ENCODE data around the gene VASN. TPM values are rescaled to one million over a fixed set of nuclear protein-coding genes. Genes with fewer than 3 reads are reported as not detected.

Gene VASN
- total and polyA plus RNA-seq, 10 of the 15 experiments (the other 5 are each of a cell fraction or from before 2014, with no cell fraction given), result 0.02 to 0.19 (median 0.14) TPM; not detected in 6

DNA sequence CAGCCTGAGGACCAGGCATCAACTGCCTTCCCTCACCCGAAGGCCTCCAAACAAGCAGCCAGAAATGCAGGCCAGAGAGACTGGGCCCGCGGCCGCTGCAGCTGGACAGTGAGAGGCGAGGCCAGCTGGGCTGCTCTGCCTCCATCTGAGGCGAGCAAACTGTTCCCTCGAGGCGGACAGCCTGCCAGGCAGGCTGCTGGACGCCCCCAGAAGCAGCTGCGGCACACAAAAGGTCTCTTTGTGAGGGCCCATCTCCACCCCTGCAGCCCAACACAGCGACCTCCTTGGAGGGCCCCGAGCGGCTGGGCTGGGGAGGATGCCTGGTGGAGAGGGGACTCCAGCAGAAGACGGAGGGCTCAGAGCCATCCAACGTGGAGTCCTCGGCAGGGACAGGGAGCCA lies 40.0 kb downstream of the VASN start:
- peaks cover 38% of the 10 kb centered on the region for H3K79me2 ChIP-seq (ENCODE audit: control insufficient read depth, insufficient read depth, low read length)
- H3K4me1 ChIP-seq (ENCODE audit: control insufficient read depth, insufficient read depth, low read length), result peaks cover 17% of the 10 kb centered on the region
- SMC1A ChIA-PET (ENCODE audit: uncharacterized antibody, unreplicated experiment), result interaction anchor here (0.6 to 1.4 kb wide), 3 partner anchors 9 to 210 kb away, joined by 3 to 4 read pairs (median 3); no protein-coding TSS in a partner anchor
- RAD21 ChIA-PET (ENCODE audit: unreplicated experiment), result interaction anchor here (0.9 kb wide), 1 partner anchor 9 kb away, joined by 3 read pairs; no protein-coding TSS in a partner anchor
- peaks cover 5% of the 10 kb centered on the region for H4K20me1 ChIP-seq (ENCODE audit: control insufficient read depth, insufficient read depth)
- POLR2A ChIA-PET, result no interaction called here
- WGBS (ENCODE audit: insufficient coverage, insufficient replicate concordance, low lambda C conversion rate, missing lambda C conversion rate), result 97% methylated on average over 16 of the region's 16 CpGs
- peaks cover 23 to 27% of the 10 kb centered on the region in 2 experiments for H3K36me3 ChIP-seq (ENCODE audit: control insufficient read depth in 2 of 2, insufficient read depth in 2 of 2, low read length in 1 of 2)
- no peak for DNase-seq (ENCODE audit: low read depth, low spot score)
- intact Hi-C loops (cut with micrococcal nuclease; ENCODE audit: unreplicated experiment), result no loop called here
- FAIRE-seq, result no peak
- H3K27me3 ChIP-seq (replicated peaks in 1 of 2; ENCODE audit: control insufficient read depth in 2 of 2, insufficient read depth in 2 of 2, low read length in 1 of 2), result no peaks in the 10 kb centered on the region
- no peak overlapping the region for H2AFZ ChIP-seq (ENCODE audit: control insufficient read depth, low read depth, low read length)
- H3K4me3 ChIP-seq, result no peak overlapping the region
- no peaks in the 10 kb centered on the region for H3K9me3 ChIP-seq (replicated peaks; ENCODE audit: control insufficient read depth, insufficient read depth, low read length)
- in situ Hi-C loops (cut with MboI), result no loop called here
- CTCF ChIA-PET, result interaction anchor here (0.6 to 2.6 kb wide), 3 partner anchors 8 to 17 kb away, joined by 3 to 12 read pairs (median 3); no protein-coding TSS in a partner anchor
- TF ChIP-seq MYC (IDR thresholded peaks at IDR 0.05; ENCODE audit: insufficient read depth, insufficient read length, insufficient replicate concordance, low read length, severe bottlenecking) (no peak), HCFC1 (IDR thresholded peaks at IDR 0.05; ENCODE audit: low read length) (no peak), SMARCA5 (IDR thresholded peaks at IDR 0.05) (no peak), SPI1 (IDR thresholded peaks at IDR 0.05; ENCODE audit: borderline replicate concordance, insufficient read depth, low read depth, low read length) (no peak), KAT2A (conservative IDR thresholded peaks at IDR 0.05; ENCODE audit: control insufficient read depth, low read depth, low read length) (no peak), JUNB (IDR thresholded peaks at IDR 0.05) (no peak), EGR1 (IDR thresholded peaks at IDR 0.05; ENCODE audit: borderline replicate concordance in 1 of 2, low read depth in 2 of 2, low read length in 2 of 2) (no peak), NFYB (IDR thresholded peaks at IDR 0.05; ENCODE audit: insufficient read depth, low read depth, low read length) (no peak), ESRRA (IDR thresholded peaks at IDR 0.05; ENCODE audit: low read length) (no peak)
- TF ChIP-seq, protein P1, sequence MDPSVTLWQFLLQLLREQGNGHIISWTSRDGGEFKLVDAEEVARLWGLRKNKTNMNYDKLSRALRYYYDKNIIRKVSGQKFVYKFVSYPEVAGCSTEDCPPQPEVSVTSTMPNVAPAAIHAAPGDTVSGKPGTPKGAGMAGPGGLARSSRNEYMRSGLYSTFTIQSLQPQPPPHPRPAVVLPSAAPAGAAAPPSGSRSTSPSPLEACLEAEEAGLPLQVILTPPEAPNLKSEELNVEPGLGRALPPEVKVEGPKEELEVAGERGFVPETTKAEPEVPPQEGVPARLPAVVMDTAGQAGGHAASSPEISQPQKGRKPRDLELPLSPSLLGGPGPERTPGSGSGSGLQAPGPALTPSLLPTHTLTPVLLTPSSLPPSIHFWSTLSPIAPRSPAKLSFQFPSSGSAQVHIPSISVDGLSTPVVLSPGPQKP (IDR thresholded peaks at IDR 0.05; ENCODE audit: low read depth, low read length), result no peak
- H3K27ac ChIP-seq (ENCODE audit: control insufficient read depth, insufficient read depth), result no peak overlapping the region
- ATAC-seq, result no peak
- BruUV-seq (replicated peaks), result no TSS peak
- no peak overlapping the region for H3K9ac ChIP-seq (ENCODE audit: control insufficient read depth, insufficient read depth, low read length)
- H3K4me2 ChIP-seq (ENCODE audit: control insufficient read depth, insufficient read depth), result no peak overlapping the region

Measured in GM12878 (cell line).